NCI-H1092 treated with DMSO at 0.1 percent for 48 hours (cell line): Measurements from ENCODE around the gene P4HA2.
"Not testable (repeated sequence)": the region's sequence is repeated elsewhere in the genome, so short reads cannot be mapped to it uniquely, and the experiment has no call there.

ENCODE experiments used
- DNase-seq: peaks from one replicate; lab custom pipeline; 2025; lab: John Stamatoyannopoulos, UW

P4HA2 gene

GRCh38 chr5:132199116-132199680 lies 28.5 kb downstream of the P4HA2 start:
- no peak for DNase-seq

DNA sequence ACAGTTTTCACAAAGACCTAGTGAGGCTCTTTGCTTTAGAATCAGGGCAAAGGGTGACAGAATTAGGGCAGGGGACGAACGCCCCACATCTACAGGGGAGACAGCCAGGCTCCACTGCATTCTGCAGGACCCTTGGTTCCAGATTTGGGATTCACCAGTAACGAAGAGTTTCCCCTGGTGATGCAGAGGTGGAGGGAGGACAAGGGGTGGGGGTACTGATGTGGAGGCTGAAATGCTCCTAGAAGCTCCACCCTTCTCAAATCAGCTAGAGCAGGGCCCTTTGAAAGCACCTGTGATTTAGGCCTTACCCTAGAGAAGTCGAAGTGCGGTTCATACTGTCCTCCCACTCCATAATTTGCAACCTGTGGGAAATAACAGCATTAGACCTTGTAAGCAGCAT lies 29.1 kb downstream of the P4HA2 start:
- no peak for DNase-seq

- no peak for DNase-seq
Observed at GRCh38 chr5:132195727-132196126, 31.9 kb downstream of the P4HA2 start.

DNA sequence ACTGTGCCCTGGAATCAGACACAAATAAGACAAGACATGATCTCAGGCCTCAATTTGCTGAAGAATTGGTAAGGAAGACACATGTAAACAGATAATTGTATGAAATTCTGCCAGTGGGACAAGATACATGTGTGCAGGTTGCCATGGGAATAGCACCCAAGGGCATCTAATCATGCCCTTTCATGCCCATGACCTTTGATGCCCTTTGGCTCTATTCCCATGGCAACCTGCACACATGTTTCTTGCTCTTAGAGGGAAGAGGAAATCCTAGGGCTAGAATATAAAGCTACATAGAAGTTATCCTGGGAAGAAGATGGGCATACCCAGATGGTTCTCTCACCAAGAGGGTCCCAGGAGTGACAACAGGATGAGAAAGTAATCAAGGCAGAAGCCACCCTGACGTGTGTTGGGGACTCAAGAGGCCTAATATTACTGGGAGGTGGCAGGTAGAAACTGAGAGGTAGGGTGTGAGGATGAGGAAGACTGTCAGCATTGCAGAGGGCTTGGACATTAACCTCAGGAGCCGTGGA lies 34.4 kb downstream of the P4HA2 start:
- no peak for DNase-seq

- peak; percentile 61 for DNase-seq
Observed at GRCh38 chr5:132190161-132190817, 37.4 kb downstream of the P4HA2 start.

DNA sequence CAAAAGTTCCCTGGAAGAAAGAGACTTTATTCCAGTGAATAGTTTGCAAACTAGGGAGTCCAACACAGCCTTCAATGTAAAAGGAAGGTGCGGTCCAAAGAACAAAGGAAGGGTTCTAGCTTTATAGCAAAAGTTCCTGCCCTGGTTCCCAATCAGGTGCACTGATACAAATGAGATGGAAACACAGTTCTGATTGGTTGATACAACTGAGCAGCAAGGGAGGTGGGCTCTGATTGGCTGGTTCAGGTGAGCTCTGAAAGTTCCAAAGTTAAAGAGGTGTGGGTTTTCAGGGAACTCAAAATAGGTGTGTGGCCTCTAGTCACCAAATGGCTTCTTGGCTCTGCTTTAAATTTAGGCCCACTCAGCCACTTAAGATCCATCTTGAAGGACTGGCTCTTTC lies 43.1 kb downstream of the P4HA2 start:
- DNase-seq: no peak

DNA sequence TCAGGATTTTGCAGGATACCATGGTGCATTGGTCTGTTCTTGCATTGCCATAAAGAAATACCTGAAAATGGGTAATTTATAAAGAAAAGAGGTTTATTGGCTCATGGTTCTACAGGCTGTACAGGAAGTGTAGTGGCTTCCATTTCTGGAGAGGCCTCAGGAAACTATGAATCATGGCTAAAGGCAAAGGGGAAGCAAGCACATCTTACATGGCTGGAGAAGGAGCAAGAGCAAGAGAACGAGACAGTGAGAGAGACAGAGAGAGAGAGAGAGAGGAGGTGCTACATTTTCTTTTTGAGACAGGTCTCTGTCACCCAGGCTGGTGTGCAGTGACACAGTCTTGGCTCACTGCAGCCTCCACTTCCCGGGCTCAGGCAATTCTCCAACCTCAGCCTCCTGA lies 43.9 kb downstream of the P4HA2 start:
- DNase-seq: no peak

DNA sequence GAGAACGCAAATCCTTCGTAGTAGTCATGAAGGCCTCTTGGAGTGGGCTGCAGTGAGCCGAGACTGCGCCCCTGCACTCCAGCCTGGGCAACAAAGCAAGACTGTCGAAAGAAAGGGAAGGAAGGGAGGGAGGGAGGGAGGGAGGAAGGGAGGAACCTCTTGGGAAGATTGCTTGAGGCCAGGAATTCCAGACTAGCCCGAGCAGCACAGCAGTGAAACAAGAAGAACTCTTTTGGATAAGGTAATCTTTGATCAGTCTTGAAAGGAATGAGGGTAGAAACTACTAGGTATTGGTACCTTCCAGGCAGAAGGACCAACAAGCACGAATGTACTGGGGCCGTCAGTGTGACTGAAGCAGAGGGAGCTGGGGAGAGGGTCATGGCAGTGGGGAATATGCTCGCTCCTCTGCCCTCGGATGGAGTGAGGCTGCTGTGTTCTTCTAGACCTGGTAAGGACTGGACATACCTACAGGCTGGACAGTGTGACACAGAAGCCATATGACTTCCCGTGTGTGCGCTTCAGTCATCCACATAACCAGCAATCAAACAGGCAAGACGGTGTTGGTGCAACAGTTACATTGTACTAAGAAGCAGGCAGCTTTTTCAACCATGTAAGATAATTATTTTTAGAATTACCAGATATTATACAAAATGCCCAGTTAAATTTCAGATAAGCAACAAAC lies 45.2 kb downstream of the P4HA2 start:
- no peak for DNase-seq

DNA sequence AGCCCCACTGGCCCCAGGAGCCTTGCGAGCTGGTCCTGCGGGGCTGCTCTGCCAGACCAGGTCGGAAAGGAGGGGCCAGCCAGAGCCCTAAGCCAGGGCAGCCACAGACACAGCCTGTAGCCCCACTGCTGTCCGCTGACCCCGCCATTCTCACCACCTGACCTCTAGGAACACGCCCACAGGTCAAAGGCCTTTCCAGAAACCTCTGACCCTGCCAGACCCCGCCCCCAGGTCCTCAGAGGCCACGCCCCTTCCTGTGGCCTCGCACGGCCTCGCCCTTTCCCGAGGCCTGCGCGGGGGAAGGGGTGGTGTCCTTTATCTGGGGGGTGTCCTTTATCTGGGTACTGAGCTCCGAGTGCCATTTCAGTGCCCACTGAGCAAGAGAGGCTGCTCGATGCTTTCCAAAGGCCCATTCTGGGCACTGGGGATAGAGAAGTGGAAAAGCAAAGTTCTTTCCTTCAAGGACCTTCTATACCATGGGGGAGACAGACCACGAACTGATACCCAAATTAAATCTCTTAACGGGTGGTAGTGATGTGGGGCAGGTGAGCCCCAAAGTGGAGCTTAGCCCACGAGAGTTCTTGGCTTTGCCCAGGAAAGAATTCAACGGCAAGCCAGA lies 46.5 kb downstream of the P4HA2 start:
- DNase-seq: no peak

GRCh38 chr5:132180134-132180745 lies 47.4 kb downstream of the P4HA2 start:
- peak; percentile 2 for DNase-seq

- DNase-seq: no peak
Observed at GRCh38 chr5:132179405-132179804, 48.2 kb downstream of the P4HA2 start.

GRCh38 chr5:132177691-132178149 lies 49.9 kb downstream of the P4HA2 start:
- DNase-seq: no peak

- DNase-seq: no peak
Observed at GRCh38 chr5:132176987-132177386, 50.7 kb downstream of the P4HA2 start.

GRCh38 chr5:132176521-132176945 lies 51.1 kb downstream of the P4HA2 start:
- DNase-seq: no peak

- no peak for DNase-seq
Observed at GRCh38 chr5:132162945-132163344, 64.7 kb downstream of the P4HA2 start.

GRCh38 chr5:132161574-132162326 lies 65.9 kb downstream of the P4HA2 start:
- DNase-seq: not testable (repeated sequence)

GRCh38 chr5:132156413-132156812 lies 71.2 kb downstream of the P4HA2 start:
- no peak for DNase-seq

DNA sequence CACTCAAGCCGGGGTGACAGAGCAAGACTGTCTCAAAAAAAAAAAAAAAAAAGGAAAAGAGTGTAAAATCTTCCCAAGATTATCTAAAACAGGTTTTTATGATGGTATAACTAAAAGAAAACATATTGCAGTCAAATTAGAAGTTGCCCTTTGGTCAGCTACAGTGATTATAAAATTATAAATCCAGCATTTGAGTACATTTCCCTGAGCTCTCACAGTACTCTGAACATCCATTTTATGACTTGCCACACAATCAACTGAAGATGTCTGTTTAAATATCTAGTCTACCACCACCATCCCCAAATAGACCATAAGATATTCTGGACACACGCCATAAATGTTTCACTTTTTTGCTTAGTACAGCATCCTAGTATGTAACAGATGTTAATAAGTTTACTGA lies 77.1 kb downstream of the P4HA2 start:
- no peak for DNase-seq

DNA sequence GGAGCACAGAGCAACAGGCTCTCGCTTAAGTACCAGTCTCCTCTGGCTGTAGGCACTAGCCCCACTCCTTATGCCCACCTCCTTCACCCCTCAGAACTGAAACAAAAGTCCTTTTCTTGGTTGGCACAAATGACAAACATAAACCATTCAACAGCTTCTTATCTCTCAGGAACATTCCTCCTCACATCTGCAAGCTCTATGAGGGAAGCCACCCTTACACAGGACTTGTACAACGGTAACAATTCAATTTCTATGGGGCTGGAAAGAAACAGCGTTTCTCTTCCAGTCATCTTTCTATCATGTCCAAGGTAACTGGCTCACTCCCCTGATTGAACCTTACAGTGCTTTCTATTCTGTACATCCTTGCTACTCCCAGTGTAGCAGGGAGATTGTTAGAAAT lies 80.0 kb downstream of the P4HA2 start:
- DNase-seq: no peak

DNA sequence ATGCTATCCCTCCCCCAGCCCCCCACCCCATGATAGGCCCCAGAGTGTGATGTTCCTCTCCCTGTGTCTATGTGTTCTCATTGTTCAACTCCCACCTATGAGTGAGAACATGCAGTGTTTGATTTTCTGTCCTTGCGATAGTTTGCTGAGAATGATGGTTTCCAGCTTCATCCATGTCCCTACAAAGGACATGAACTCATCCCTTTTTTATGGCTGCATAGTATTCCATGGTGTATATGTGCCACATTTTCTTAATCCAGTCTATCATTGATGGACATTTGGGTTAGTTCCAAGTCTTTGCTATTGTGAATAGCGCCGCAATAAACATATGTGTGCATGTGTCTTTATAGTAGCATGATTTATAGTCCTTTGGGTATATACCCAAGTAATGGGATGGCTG lies 82.3 kb downstream of the P4HA2 start:
- not testable (repeated sequence) for DNase-seq

GRCh38 chr5:132143148-132143547 lies 84.5 kb downstream of the P4HA2 start:
- DNase-seq: no peak

DNA sequence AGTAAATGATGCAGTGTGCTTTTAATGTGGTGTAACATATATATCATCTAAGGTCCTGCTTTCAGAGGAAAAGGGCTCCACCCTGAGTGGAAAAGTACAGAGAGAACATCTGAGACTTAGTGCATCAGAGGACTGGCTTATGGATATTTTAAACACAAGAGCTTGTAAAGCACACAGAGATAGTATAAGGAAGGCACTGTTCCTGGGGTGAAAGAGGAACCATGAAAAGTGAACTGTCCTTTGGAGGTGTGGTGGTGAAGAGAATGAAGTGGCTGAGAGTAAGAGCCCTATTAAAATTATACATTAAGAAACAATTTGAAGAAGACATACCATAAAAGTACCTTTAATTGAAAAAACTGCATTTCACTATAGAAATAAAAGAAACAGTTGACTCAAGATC lies 85.2 kb downstream of the P4HA2 start:
- DNase-seq: no peak
